Naive thymus-derived CD8-positive, alpha-beta T cell (primary cell): ENCODE measurements around the gene ACTR2. TPM values are rescaled to one million over a fixed set of nuclear protein-coding genes. Genes with fewer than 3 reads are reported as not detected.
A peak's percentile ranks its signal among the peaks of the same experiment; 100 is the strongest.
"Not testable (repeated sequence)": the region's sequence is repeated elsewhere in the genome, so short reads cannot be mapped to it uniquely, and the experiment has no call there.

Experiments used
- ATAC-seq, 2 donors: fragments of 150-1000 bp; cut with Tn5 transposase in 1 of 2; sonication (Bioruptor Pico), chemical (Tn5 transposase) in 1 of 2; 1 replicate in 1 of 2; 2 replicates in 1 of 2; pipeline ENCODE4 v1.10.0; 2021; ENCODE audit warnings: mild to moderate bottlenecking in 2 of 2, moderate library complexity in 2 of 2
- POLR2A ChIA-PET: fragments of 350-600 bp; sonication (Branson Sonifier 250); formaldehyde crosslinking; loops from one replicate; lab custom pipeline; 2021; ENCODE audit warnings: antibody characterized with exemption; lab: Charles Lee
- DNase-seq, 10 donors: peaks; one replicate each; pipeline versions ENCODE4 v3.0.0 to v3.0.0-alpha.2; 2020 to 2022
- H3K27ac Mint-ChIP-seq, 10 donors: one replicate each; pipeline ENCODE4 v1.8.0; 2020 to 2022; ENCODE audit warnings: mild to moderate bottlenecking in 10 of 10, mixed read lengths in 10 of 10, moderate library complexity in 4 of 10, inconsistent platforms in 1 of 10
- H3K27me3 Mint-ChIP-seq, 5 donors: one replicate each; pipeline ENCODE4 v1.8.0; 2021 to 2022; ENCODE audit warnings: mixed read lengths in 5 of 5
- H3K36me3 Mint-ChIP-seq, 3 donors: one replicate each; pipeline ENCODE4 v1.8.0; 2020 to 2022; ENCODE audit warnings: mixed read lengths in 3 of 3, mild to moderate bottlenecking in 2 of 3, inconsistent platforms in 1 of 3
- H3K4me1 Mint-ChIP-seq, 4 donors: one replicate each; pipeline ENCODE4 v1.8.0; 2021 to 2022; ENCODE audit warnings: mixed read lengths in 4 of 4
- H3K4me3 Mint-ChIP-seq, 10 donors: one replicate each; pipeline ENCODE4 v1.8.0; 2020 to 2022; ENCODE audit warnings: mild to moderate bottlenecking in 10 of 10, mixed read lengths in 10 of 10, moderate library complexity in 6 of 10, inconsistent platforms in 1 of 10
- H3K9me3 Mint-ChIP-seq, 9 donors: one replicate each; pipeline ENCODE4 v1.8.0; 2020 to 2022; ENCODE audit warnings: mixed read lengths in 9 of 9, mild to moderate bottlenecking in 3 of 9, inconsistent platforms in 1 of 9, moderate library complexity in 1 of 9
- polyA plus RNA-seq, 3 donors: library from polyadenylated mRNA; unstranded; fragments of 300-500 nt; fragmentation: Illumina TruSeq; gene quantifications; one replicate each; pipeline ENCODE4 v1.2.3, GENCODE V29; 2021
- total RNA-seq, 8 experiments: library from RNA in 2 of 8; stranded (reverse) in 2 of 8; gene quantifications; one replicate each; pipeline ENCODE4 v1.2.3 and lab custom pipeline; 2021 to 2026

ACTR2 gene
- total and polyA plus RNA-seq, 5 experiments from 2014 or later: 238 to 283 (median 258) TPM

GRCh38 chr2:65300761-65301711, 73.4 kb downstream of the ACTR2 start:
- Mint-ChIP-seq H3K4me3 (peak overlapping the region; percentile 75 to 93 (median 82)), H3K9me3 (no peaks in the 10 kb centered on the region), H3K4me1 (peaks cover 19 to 39% (median 34%) of the 10 kb centered on the region in 4 donors), H3K27me3 (peaks cover 3 to 11% (median 6%) of the 10 kb centered on the region in 5 donors), H3K27ac (peak overlapping the region; percentile 78 to 98 (median 94)), H3K36me3 (no peaks in the 10 kb centered on the region)
- peak; percentile 89 to 95 for ATAC-seq
- DNase-seq: peak; percentile 47 to 87 (median 75)
- POLR2A ChIA-PET: interaction anchor here (0.6 to 2.9 kb wide), 7 partner anchors 15 to 245 kb away, joined by 3 to 20 read pairs (median 5); partner anchors contain the start of genes ACTR2 and CEP68

GRCh38 chr2:65305934-65306333, 78.3 kb downstream of the ACTR2 start:
- no peaks in the 10 kb centered on the region for H3K9me3 Mint-ChIP-seq
- ATAC-seq: no peak
- H3K27me3 Mint-ChIP-seq: peaks cover 0 to 6% (median 0%) of the 10 kb centered on the region in 5 donors
- H3K27ac Mint-ChIP-seq: no peak overlapping the region
- peaks cover 18 to 24% (median 21%) of the 10 kb centered on the region in 4 donors for H3K4me1 Mint-ChIP-seq
- no peak overlapping the region for H3K4me3 Mint-ChIP-seq
- H3K36me3 Mint-ChIP-seq: no peaks in the 10 kb centered on the region
- POLR2A ChIA-PET: no interaction called here
- no peak for DNase-seq

GRCh38 chr2:65309699-65310098, 82.1 kb downstream of the ACTR2 start:
- H3K27me3 Mint-ChIP-seq: no peaks in the 10 kb centered on the region
- DNase-seq: no peak
- POLR2A ChIA-PET: no interaction called here
- H3K9me3 Mint-ChIP-seq: no peaks in the 10 kb centered on the region
- H3K4me1 Mint-ChIP-seq: peaks cover 0 to 2% (median 0%) of the 10 kb centered on the region in 4 donors
- no peak overlapping the region for H3K27ac Mint-ChIP-seq
- no peak for ATAC-seq
- H3K4me3 Mint-ChIP-seq: no peak overlapping the region
- no peaks in the 10 kb centered on the region for H3K36me3 Mint-ChIP-seq

GRCh38 chr2:65311049-65311448, 83.4 kb downstream of the ACTR2 start:
- Mint-ChIP-seq H3K4me3 (no peak overlapping the region), H3K4me1 (peaks cover 0 to 2% (median 0%) of the 10 kb centered on the region in 4 donors), H3K27me3 (no peaks in the 10 kb centered on the region), H3K36me3 (no peaks in the 10 kb centered on the region), H3K27ac (no peak overlapping the region), H3K9me3 (no peaks in the 10 kb centered on the region)
- POLR2A ChIA-PET: no interaction called here
- no peak for DNase-seq
- ATAC-seq: no peak

- Mint-ChIP-seq H3K36me3 (no peaks in the 10 kb centered on the region), H3K4me1 (peaks cover 0 to 2% (median 0%) of the 10 kb centered on the region in 4 donors), H3K9me3 (no peaks in the 10 kb centered on the region), H3K27me3 (no peaks in the 10 kb centered on the region), H3K4me3 (no peak overlapping the region), H3K27ac (no peak overlapping the region)
- no peak for DNase-seq
- no peak for ATAC-seq
- POLR2A ChIA-PET: no interaction called here
Measured at GRCh38 chr2:65311596-65311995, 84.0 kb downstream of the ACTR2 start.

GRCh38 chr2:65313126-65313953, 85.7 kb downstream of the ACTR2 start:
- Mint-ChIP-seq H3K4me1 (peaks cover 0 to 2% (median 0%) of the 10 kb centered on the region in 4 donors), H3K9me3 (no peaks in the 10 kb centered on the region), H3K27ac (peak overlapping the region in 1 of 10 donors; percentile 20), H3K36me3 (no peaks in the 10 kb centered on the region), H3K4me3 (no peak overlapping the region), H3K27me3 (no peaks in the 10 kb centered on the region)
- DNase-seq (no peak), ATAC-seq (no peak)
- POLR2A ChIA-PET: no interaction called here

GRCh38 chr2:65313954-65314256, 86.3 kb downstream of the ACTR2 start:
- ATAC-seq (no peak), DNase-seq (no peak)
- Mint-ChIP-seq H3K27ac (no peak overlapping the region), H3K9me3 (no peaks in the 10 kb centered on the region), H3K4me1 (peaks cover 0 to 2% (median 0%) of the 10 kb centered on the region in 4 donors), H3K36me3 (no peaks in the 10 kb centered on the region), H3K4me3 (no peak overlapping the region), H3K27me3 (no peaks in the 10 kb centered on the region)
- POLR2A ChIA-PET: no interaction called here

- POLR2A ChIA-PET: no interaction called here
- Mint-ChIP-seq H3K36me3 (no peaks in the 10 kb centered on the region), H3K27ac (no peak overlapping the region), H3K4me1 (peaks cover 0 to 2% (median 0%) of the 10 kb centered on the region in 4 donors), H3K27me3 (peaks cover 0 to 2% (median 0%) of the 10 kb centered on the region in 5 donors), H3K4me3 (no peak overlapping the region), H3K9me3 (no peaks in the 10 kb centered on the region)
- DNase-seq (no peak), ATAC-seq (no peak)
Measured at GRCh38 chr2:65314801-65315441, 87.3 kb downstream of the ACTR2 start.

GRCh38 chr2:65316072-65316471, 88.4 kb downstream of the ACTR2 start:
- POLR2A ChIA-PET: no interaction called here
- H3K27ac Mint-ChIP-seq: peak overlapping the region in 1 of 10 donors; percentile 62

GRCh38 chr2:65317351-65317750, 89.7 kb downstream of the ACTR2 start:
- H3K4me3 Mint-ChIP-seq, POLR2A ChIA-PET, DNase-seq, ATAC-seq, H3K36me3 Mint-ChIP-seq, H3K27me3 Mint-ChIP-seq, H3K9me3 Mint-ChIP-seq, H3K27ac Mint-ChIP-seq, H3K4me1 Mint-ChIP-seq: not testable (repeated sequence)

More at GRCh38 chr2:65316072-65316471, 88.4 kb downstream of the ACTR2 start:
- ATAC-seq: no peak
- no peak for DNase-seq
- H3K4me1 Mint-ChIP-seq: peaks cover 0 to 2% (median 0%) of the 10 kb centered on the region in 4 donors
- H3K27me3 Mint-ChIP-seq: peaks cover 0 to 2% (median 0%) of the 10 kb centered on the region in 5 donors
- H3K4me3 Mint-ChIP-seq: no peak overlapping the region
- H3K36me3 Mint-ChIP-seq: no peaks in the 10 kb centered on the region
- no peaks in the 10 kb centered on the region for H3K9me3 Mint-ChIP-seq

GRCh38 chr2:65317841-65318240, 90.2 kb downstream of the ACTR2 start:
- peaks cover 0 to 2% (median 0%) of the 10 kb centered on the region in 4 donors for H3K4me1 Mint-ChIP-seq
- no peak for DNase-seq
- H3K4me3 Mint-ChIP-seq: no peak overlapping the region
- H3K9me3 Mint-ChIP-seq: no peaks in the 10 kb centered on the region
- no peaks in the 10 kb centered on the region for H3K36me3 Mint-ChIP-seq
- no peak for ATAC-seq
- peaks cover 0 to 2% (median 0%) of the 10 kb centered on the region in 5 donors for H3K27me3 Mint-ChIP-seq
- H3K27ac Mint-ChIP-seq: no peak overlapping the region
- POLR2A ChIA-PET: no interaction called here

- H3K4me3 Mint-ChIP-seq: no peak overlapping the region
- no peak overlapping the region for H3K27ac Mint-ChIP-seq
- ATAC-seq: no peak
- no peaks in the 10 kb centered on the region for H3K36me3 Mint-ChIP-seq
- DNase-seq: no peak
- H3K4me1 Mint-ChIP-seq: peaks cover 0 to 3% (median under 1%) of the 10 kb centered on the region in 4 donors
- peaks cover 0 to 2% (median 0%) of the 10 kb centered on the region in 5 donors for H3K27me3 Mint-ChIP-seq
- POLR2A ChIA-PET: no interaction called here
- no peaks in the 10 kb centered on the region for H3K9me3 Mint-ChIP-seq
Measured at GRCh38 chr2:65319072-65319673, 91.5 kb downstream of the ACTR2 start.
